ENCODE data around the gene SHISA6. TPM values are rescaled to one million over a fixed set of nuclear protein-coding genes. Genes with fewer than 3 reads are reported as not detected.

SHISA6 gene
- not detected in 2 replicates for total RNA-seq (2012; rRNA removed)

- H3K9me3 ChIP-seq (replicated peaks; ENCODE audit: low read length) = peaks cover 7% of the 10 kb centered on the region
- H3K36me3 ChIP-seq (ENCODE audit: insufficient read depth, low read length) = no peaks in the 10 kb centered on the region
- no peak within 1 kb of the TSS for H3K4me3 ChIP-seq (ENCODE audit: low read length)
- peaks cover 7% of the 10 kb centered on the region for H3K27me3 ChIP-seq (ENCODE audit: control insufficient read depth, insufficient read depth, low read length)
- H3K4me1 ChIP-seq (ENCODE audit: control insufficient read depth, insufficient read depth, low read length) = no peaks in the 10 kb centered on the region
- H3K4me2 ChIP-seq (ENCODE audit: low read length) = no peak within 1 kb of the TSS
- no peak within 1 kb of the TSS for H3K9ac ChIP-seq (ENCODE audit: low read depth, low read length)
These were observed at the start of gene SHISA6 for GRCh38 chr17:11240841-11241610. SHISA6 (plus strand) TSS chr17:11241213.

GRCh38 chr17:11195801-11196200, 45.2 kb upstream of the SHISA6 start:
- H3K4me2 ChIP-seq (ENCODE audit: low read length) = no peak overlapping the region
- H3K4me1 ChIP-seq (ENCODE audit: control insufficient read depth, insufficient read depth, low read length) = no peaks in the 10 kb centered on the region
- no peak overlapping the region for H3K4me3 ChIP-seq (ENCODE audit: low read length)
- peaks cover 7% of the 10 kb centered on the region for H3K9me3 ChIP-seq (replicated peaks; ENCODE audit: low read length)
- no peak overlapping the region for H3K9ac ChIP-seq (ENCODE audit: low read depth, low read length)
- no peaks in the 10 kb centered on the region for H3K36me3 ChIP-seq (ENCODE audit: insufficient read depth, low read length)
- H3K27me3 ChIP-seq (ENCODE audit: control insufficient read depth, insufficient read depth, low read length) = no peaks in the 10 kb centered on the region

- Histone ChIP-seq H3K4me1 (ENCODE audit: control insufficient read depth, insufficient read depth, low read length) (no peaks in the 10 kb centered on the region), H3K9me3 (replicated peaks; ENCODE audit: low read length) (peaks cover 11% of the 10 kb centered on the region), H3K36me3 (ENCODE audit: insufficient read depth, low read length) (no peaks in the 10 kb centered on the region), H3K4me3 (ENCODE audit: low read length) (no peak overlapping the region), H3K9ac (ENCODE audit: low read depth, low read length) (no peak overlapping the region), H3K27me3 (ENCODE audit: control insufficient read depth, insufficient read depth, low read length) (no peaks in the 10 kb centered on the region), H3K4me2 (ENCODE audit: low read length) (no peak overlapping the region)
These were observed 36.0 kb upstream of the SHISA6 start for GRCh38 chr17:11204991-11205390.

GRCh38 chr17:11205659-11206058, 35.4 kb upstream of the SHISA6 start:
- H3K4me2 ChIP-seq (ENCODE audit: low read length) = no peak overlapping the region
- H3K4me3 ChIP-seq (ENCODE audit: low read length) = no peak overlapping the region
- no peak overlapping the region for H3K9ac ChIP-seq (ENCODE audit: low read depth, low read length)
- no peaks in the 10 kb centered on the region for H3K4me1 ChIP-seq (ENCODE audit: control insufficient read depth, insufficient read depth, low read length)
- no peaks in the 10 kb centered on the region for H3K27me3 ChIP-seq (ENCODE audit: control insufficient read depth, insufficient read depth, low read length)
- H3K9me3 ChIP-seq (replicated peaks; ENCODE audit: low read length) = peaks cover 9% of the 10 kb centered on the region
- H3K36me3 ChIP-seq (ENCODE audit: insufficient read depth, low read length) = no peaks in the 10 kb centered on the region

- Histone ChIP-seq H3K9me3 (replicated peaks; ENCODE audit: low read length) (peaks cover 21% of the 10 kb centered on the region), H3K4me1 (ENCODE audit: control insufficient read depth, insufficient read depth, low read length) (no peaks in the 10 kb centered on the region), H3K36me3 (ENCODE audit: insufficient read depth, low read length) (no peaks in the 10 kb centered on the region), H3K9ac (ENCODE audit: low read depth, low read length) (no peak overlapping the region), H3K27me3 (ENCODE audit: control insufficient read depth, insufficient read depth, low read length) (no peaks in the 10 kb centered on the region), H3K4me2 (ENCODE audit: low read length) (no peak overlapping the region), H3K4me3 (ENCODE audit: low read length) (no peak overlapping the region)
These were observed 31.1 kb upstream of the SHISA6 start for GRCh38 chr17:11209906-11210305.

- Histone ChIP-seq H3K4me2 (ENCODE audit: low read length) (no peak overlapping the region), H3K9ac (ENCODE audit: low read depth, low read length) (no peak overlapping the region), H3K4me3 (ENCODE audit: low read length) (no peak overlapping the region), H3K9me3 (replicated peaks; ENCODE audit: low read length) (peaks cover 31% of the 10 kb centered on the region), H3K27me3 (ENCODE audit: control insufficient read depth, insufficient read depth, low read length) (no peaks in the 10 kb centered on the region), H3K36me3 (ENCODE audit: insufficient read depth, low read length) (no peaks in the 10 kb centered on the region), H3K4me1 (ENCODE audit: control insufficient read depth, insufficient read depth, low read length) (no peaks in the 10 kb centered on the region)
These were observed 28.2 kb upstream of the SHISA6 start for GRCh38 chr17:11212792-11213191.

- no peak overlapping the region for H3K9ac ChIP-seq (ENCODE audit: low read depth, low read length)
- H3K4me3 ChIP-seq (ENCODE audit: low read length) = no peak overlapping the region
- no peak overlapping the region for H3K4me2 ChIP-seq (ENCODE audit: low read length)
- peaks cover 24% of the 10 kb centered on the region for H3K9me3 ChIP-seq (replicated peaks; ENCODE audit: low read length)
- no peaks in the 10 kb centered on the region for H3K4me1 ChIP-seq (ENCODE audit: control insufficient read depth, insufficient read depth, low read length)
- H3K27me3 ChIP-seq (ENCODE audit: control insufficient read depth, insufficient read depth, low read length) = no peaks in the 10 kb centered on the region
- no peaks in the 10 kb centered on the region for H3K36me3 ChIP-seq (ENCODE audit: insufficient read depth, low read length)
These were observed 24.0 kb upstream of the SHISA6 start for GRCh38 chr17:11216976-11217375.

GRCh38 chr17:11221196-11221595, 19.8 kb upstream of the SHISA6 start:
- Histone ChIP-seq H3K36me3 (ENCODE audit: insufficient read depth, low read length) (no peaks in the 10 kb centered on the region), H3K9ac (ENCODE audit: low read depth, low read length) (no peak overlapping the region), H3K9me3 (replicated peaks; ENCODE audit: low read length) (peaks cover 18% of the 10 kb centered on the region), H3K4me3 (ENCODE audit: low read length) (no peak overlapping the region), H3K4me1 (ENCODE audit: control insufficient read depth, insufficient read depth, low read length) (no peaks in the 10 kb centered on the region), H3K4me2 (ENCODE audit: low read length) (no peak overlapping the region), H3K27me3 (ENCODE audit: control insufficient read depth, insufficient read depth, low read length) (no peaks in the 10 kb centered on the region)

GRCh38 chr17:11221721-11222120, 19.3 kb upstream of the SHISA6 start:
- H3K9me3 ChIP-seq (replicated peaks; ENCODE audit: low read length) = peaks cover 18% of the 10 kb centered on the region
- no peak overlapping the region for H3K4me3 ChIP-seq (ENCODE audit: low read length)
- no peaks in the 10 kb centered on the region for H3K4me1 ChIP-seq (ENCODE audit: control insufficient read depth, insufficient read depth, low read length)
- H3K4me2 ChIP-seq (ENCODE audit: low read length) = no peak overlapping the region
- no peaks in the 10 kb centered on the region for H3K27me3 ChIP-seq (ENCODE audit: control insufficient read depth, insufficient read depth, low read length)
- H3K36me3 ChIP-seq (ENCODE audit: insufficient read depth, low read length) = no peaks in the 10 kb centered on the region
- no peak overlapping the region for H3K9ac ChIP-seq (ENCODE audit: low read depth, low read length)

GRCh38 chr17:11238705-11239104, 2.3 kb upstream of the SHISA6 start:
- Histone ChIP-seq H3K9ac (ENCODE audit: low read depth, low read length) (no peak overlapping the region), H3K4me3 (ENCODE audit: low read length) (no peak overlapping the region), H3K4me2 (ENCODE audit: low read length) (no peak overlapping the region), H3K4me1 (ENCODE audit: control insufficient read depth, insufficient read depth, low read length) (no peaks in the 10 kb centered on the region), H3K27me3 (ENCODE audit: control insufficient read depth, insufficient read depth, low read length) (peaks cover 7% of the 10 kb centered on the region), H3K9me3 (replicated peaks; ENCODE audit: low read length) (peaks cover 3% of the 10 kb centered on the region), H3K36me3 (ENCODE audit: insufficient read depth, low read length) (no peaks in the 10 kb centered on the region)

GRCh38 chr17:11239379-11239970, 1.5 kb upstream of the SHISA6 start:
- H3K4me2 ChIP-seq (ENCODE audit: low read length) = no peak overlapping the region
- no peaks in the 10 kb centered on the region for H3K36me3 ChIP-seq (ENCODE audit: insufficient read depth, low read length)
- peaks cover 7% of the 10 kb centered on the region for H3K27me3 ChIP-seq (ENCODE audit: control insufficient read depth, insufficient read depth, low read length)
- no peaks in the 10 kb centered on the region for H3K4me1 ChIP-seq (ENCODE audit: control insufficient read depth, insufficient read depth, low read length)
- no peak overlapping the region for H3K4me3 ChIP-seq (ENCODE audit: low read length)
- H3K9me3 ChIP-seq (replicated peaks; ENCODE audit: low read length) = peaks cover 7% of the 10 kb centered on the region
- no peak overlapping the region for H3K9ac ChIP-seq (ENCODE audit: low read depth, low read length)

Measured in skeletal muscle satellite cell (primary cell).